Small intestine (tissue), 7 donors: ENCODE results near the gene LTC4S. TPM values are rescaled to one million over a fixed set of nuclear protein-coding genes. Genes with fewer than 3 reads are reported as not detected.

Source experiments
- DNase-seq, 2 donors: peaks; one replicate each; pipeline versions ENCODE4 v3.0.0 to v3.0.0-alpha.2; 2013
- FAIRE-seq: peaks from 2 replicates; lab custom pipeline; 2012; peaks lifted over from hg19 to GRCh38; lab: Jason Lieb, UNC
- H3K27ac ChIP-seq, 3 donors: one replicate each; pipeline ENCODE4 v1.5.1; 2013; ENCODE audit warnings: low read length in 2 of 3, mild to moderate bottlenecking in 2 of 3, control low read depth in 1 of 3, inconsistent platforms in 1 of 3, low read depth in 1 of 3, moderate library complexity in 1 of 3
- H3K27me3 ChIP-seq, 3 donors: one replicate each; pipeline ENCODE4 v1.6.1; 2013; ENCODE audit warnings: low read length in 3 of 3, inconsistent platforms in 1 of 3; ENCODE audit not compliant: control insufficient read depth in 3 of 3, insufficient read depth in 3 of 3
- H3K36me3 ChIP-seq, 3 donors: one replicate each; pipeline ENCODE4 v1.6.1; 2013; ENCODE audit warnings: low read length in 3 of 3, inconsistent platforms in 1 of 3, low read depth in 1 of 3, mild to moderate bottlenecking in 1 of 3, moderate library complexity in 1 of 3; ENCODE audit not compliant: control insufficient read depth in 3 of 3, insufficient read depth in 2 of 3
- H3K4me1 ChIP-seq, 3 donors: one replicate each; pipeline ENCODE4 v1.6.1; 2013; ENCODE audit warnings: low read length in 2 of 3, inconsistent platforms in 1 of 3, low read depth in 1 of 3, mild to moderate bottlenecking in 1 of 3, moderate library complexity in 1 of 3; ENCODE audit not compliant: control insufficient read depth in 3 of 3, insufficient read depth in 2 of 3
- H3K4me3 ChIP-seq, 3 donors: one replicate each; pipeline ENCODE4 v1.5.1; 2013; ENCODE audit warnings: low read length in 3 of 3, control low read depth in 1 of 3, inconsistent platforms in 1 of 3, low read depth in 1 of 3, mild to moderate bottlenecking in 1 of 3, moderate library complexity in 1 of 3
- H3K9me3 ChIP-seq, 2 donors: one replicate each; pipeline ENCODE4 v1.6.1; 2013; ENCODE audit warnings: low read depth in 1 of 2, low read length in 1 of 2; ENCODE audit not compliant: control insufficient read depth in 2 of 2, insufficient read depth in 1 of 2
- WGBS, 3 donors: extraction: QIAGEN DNeasy Blood & Tissue Kit; methylation state at CpG; one replicate each; pipeline ENCODE4 v1.1.7; 2013; 5-methylcytosine and 5-hydroxymethylcytosine counted together
- polyA plus RNA-seq, 4 donors: library from polyadenylated mRNA; stranded (reverse) in 3 of 4; unstranded in 1 of 4; fragments of 200-250 nt in 3 of 4; fragments of 120-200 nt in 1 of 4; gene quantifications; one replicate each; pipeline versions ENCODE4 v1.2.1 to v1.2.3, GENCODE V29; 2013
- donor health status: healthy with polysubstance abuse.
- donor health status: control.
- donor health status: control.
- donor health status: Bipolar disorder and iron deficiency.
- donor health status: healthy.

Gene LTC4S
- polyA plus RNA-seq, 4 donors = 2.0 to 6.7 (median 5.4) TPM; not detected in 1

GRCh38 chr5:179820483-179821297, 26.9 kb downstream of the LTC4S start, which contains the start of gene SQSTM1:
Gene SQSTM1 (plus strand): TSS chr5:179820905. CDS start chr5:179820937, 32 bp downstream.
- Histone ChIP-seq H3K36me3 (peaks cover 12 to 41% (median 18%) of the 10 kb centered on the region in 3 donors), H3K27me3 (no peaks in the 10 kb centered on the region), H3K4me3 (peak within 1 kb of the TSS; percentile 86 to 98 (median 92)), H3K9me3 (no peaks in the 10 kb centered on the region), H3K4me1 (peaks cover 8 to 63% (median 14%) of the 10 kb centered on the region in 3 donors), H3K27ac (peak within 1 kb of the TSS; percentile 97 to 99 (median 99))
- WGBS, 3 donors = 0 to 1% (median 0%) methylated on average over 31 to 81 of the region's 81 CpGs
- DNase-seq (peak; percentile 80 to 94), FAIRE-seq (no peak)

- no peaks in the 10 kb centered on the region for H3K27me3 ChIP-seq
- H3K27ac ChIP-seq = peak overlapping the region; percentile 97 to 99 (median 99)
- no peaks in the 10 kb centered on the region for H3K9me3 ChIP-seq
- DNase-seq (peak; percentile 94 to 95), FAIRE-seq (no peak)
- peaks cover 17 to 48% (median 19%) of the 10 kb centered on the region in 3 donors for H3K36me3 ChIP-seq
- H3K4me3 ChIP-seq = peak overlapping the region; percentile 86 to 98 (median 92)
- H3K4me1 ChIP-seq = peaks cover 8 to 71% (median 14%) of the 10 kb centered on the region in 3 donors
- WGBS, 3 donors = 0 to 1% (median 1%) methylated on average over 42 to 54 of the region's 54 CpGs
Measured at GRCh38 chr5:179821298-179822058, 27.7 kb downstream of the LTC4S start.

- Histone ChIP-seq H3K9me3 (no peaks in the 10 kb centered on the region), H3K4me3 (peak overlapping the region in 2 of 3 donors; percentile 86 to 92), H3K27me3 (no peaks in the 10 kb centered on the region), H3K27ac (peak overlapping the region in 2 of 3 donors; percentile 18 to 97), H3K36me3 (peaks cover 17 to 53% (median 19%) of the 10 kb centered on the region in 3 donors), H3K4me1 (peaks cover 8 to 77% (median 14%) of the 10 kb centered on the region in 3 donors)
- no peak for DNase-seq
- WGBS, 3 donors = 17 to 35% (median 21%) methylated on average over 3 of the region's 3 CpGs
- FAIRE-seq = no peak
Measured at GRCh38 chr5:179822059-179822432, 28.3 kb downstream of the LTC4S start.

- no peaks in the 10 kb centered on the region for H3K27me3 ChIP-seq
- H3K36me3 ChIP-seq = peaks cover 17 to 58% (median 19%) of the 10 kb centered on the region in 3 donors
- no peaks in the 10 kb centered on the region for H3K9me3 ChIP-seq
- no peak overlapping the region for H3K27ac ChIP-seq
- peak overlapping the region in 2 of 3 donors; percentile 86 to 92 for H3K4me3 ChIP-seq
- peaks cover 8 to 77% (median 14%) of the 10 kb centered on the region in 3 donors for H3K4me1 ChIP-seq
- FAIRE-seq (no peak), DNase-seq (no peak)
- WGBS, 3 donors = 46 to 57% (median 53%) methylated on average over 8 of the region's 8 CpGs
Measured at GRCh38 chr5:179822444-179822990, 28.7 kb downstream of the LTC4S start.

- DNase-seq (no peak), FAIRE-seq (no peak)
- WGBS, 3 donors = 82 to 90% (median 82%) methylated on average over 22 of the region's 22 CpGs
Measured at GRCh38 chr5:179823937-179824744, 30.4 kb downstream of the LTC4S start.

DNA sequence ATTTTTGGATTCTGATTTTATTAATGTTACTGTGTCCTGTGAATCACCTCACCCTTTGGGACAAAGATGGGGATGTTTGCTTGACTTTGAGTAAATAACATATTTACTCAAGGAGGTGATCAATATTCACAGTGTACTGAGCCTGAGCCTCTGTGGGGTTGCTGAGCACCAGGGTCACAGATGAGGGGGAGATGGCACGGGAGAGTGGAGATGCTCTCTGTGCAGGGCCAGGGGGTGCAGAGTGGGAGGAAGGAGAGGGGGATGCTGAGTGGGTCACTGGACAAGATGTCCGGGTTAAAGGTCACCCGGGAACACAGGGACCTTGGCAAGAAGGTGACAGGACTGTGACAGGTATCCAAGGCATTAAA, 30.9 kb downstream of the LTC4S start:
- 44 to 79% (median 68%) methylated on average over 3 of the region's 3 CpGs for WGBS, 3 donors

More at GRCh38 chr5:179823937-179824744, 30.4 kb downstream of the LTC4S start:
- H3K36me3 ChIP-seq = peaks cover 17 to 73% (median 25%) of the 10 kb centered on the region in 3 donors
- no peaks in the 10 kb centered on the region for H3K9me3 ChIP-seq
- no peak overlapping the region for H3K4me3 ChIP-seq
- no peaks in the 10 kb centered on the region for H3K27me3 ChIP-seq
- peaks cover 8 to 71% (median 11%) of the 10 kb centered on the region in 3 donors for H3K4me1 ChIP-seq
- H3K27ac ChIP-seq = no peak overlapping the region

DNA sequence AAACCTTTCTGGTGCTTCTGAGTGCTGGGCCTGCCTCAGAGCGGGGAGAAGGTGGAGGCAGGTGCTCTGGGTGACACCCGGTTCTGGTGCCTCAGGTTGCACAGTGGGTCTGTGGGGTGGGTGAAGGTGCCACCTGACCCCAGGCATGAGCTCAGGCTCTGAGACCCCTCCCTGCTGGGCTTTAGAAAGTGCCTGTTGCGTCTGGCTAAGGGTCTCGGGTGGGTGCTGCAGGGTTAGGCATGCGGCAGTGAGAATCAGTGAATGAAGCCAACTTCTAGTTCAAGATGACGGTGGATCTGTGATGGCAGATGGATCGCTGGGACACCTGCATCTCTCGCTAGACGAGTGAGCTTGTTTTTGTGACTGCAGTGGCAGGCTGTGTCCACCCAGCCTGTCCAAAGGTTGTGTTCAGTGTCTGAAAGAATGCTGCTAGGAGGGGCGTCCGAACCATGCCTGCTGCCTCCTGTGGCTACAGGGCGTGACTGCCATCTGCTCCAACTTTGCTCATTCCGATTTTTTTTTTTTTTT, 31.9 kb downstream of the LTC4S start:
- peaks cover 5 to 57% (median 8%) of the 10 kb centered on the region in 3 donors for H3K4me1 ChIP-seq
- H3K27me3 ChIP-seq = no peaks in the 10 kb centered on the region
- peaks cover 24 to 82% (median 35%) of the 10 kb centered on the region in 3 donors for H3K36me3 ChIP-seq
- H3K27ac ChIP-seq = peak overlapping the region; percentile 19 to 50 (median 44)
- WGBS, 3 donors = 27 to 67% (median 35%) methylated on average over 13 of the region's 13 CpGs
- H3K4me3 ChIP-seq = peak overlapping the region in 1 of 3 donors; percentile 27
- DNase-seq (peak; percentile 85 to 89), FAIRE-seq (no peak)
- H3K9me3 ChIP-seq = no peaks in the 10 kb centered on the region

More for the DNA sequence above, 30.9 kb downstream of the LTC4S start:
- H3K4me3 ChIP-seq = no peak overlapping the region
- H3K27me3 ChIP-seq = no peaks in the 10 kb centered on the region
- no peak overlapping the region for H3K27ac ChIP-seq
- DNase-seq (no peak), FAIRE-seq (no peak)
- peaks cover 17 to 75% (median 28%) of the 10 kb centered on the region in 3 donors for H3K36me3 ChIP-seq
- H3K4me1 ChIP-seq = peaks cover 8 to 66% (median 11%) of the 10 kb centered on the region in 3 donors
- H3K9me3 ChIP-seq = no peaks in the 10 kb centered on the region
